Inflammatory macrophage treated with lipopolysaccharide for 4 hours (primary cell): ENCODE data around the gene TENT4B.

Experiments
- DNase-seq: peaks from one replicate; pipeline ENCODE4 v3.0.0-alpha.2; 2020

TENT4B gene

GRCh38 chr16:50198802-50199403 is 45.8 kb downstream of the TENT4B start:
- DNase-seq, result peak; percentile 36

- DNase-seq, result peak; percentile 73
Observed at GRCh38 chr16:50201787-50202186, 48.7 kb downstream of the TENT4B start.

- no peak for DNase-seq
Observed at GRCh38 chr16:50202926-50203624, 50.0 kb downstream of the TENT4B start.

GRCh38 chr16:50203681-50204080 is 50.6 kb downstream of the TENT4B start:
- no peak for DNase-seq

- no peak for DNase-seq
Observed at GRCh38 chr16:50204453-50205108, 51.5 kb downstream of the TENT4B start.

GRCh38 chr16:50207652-50208051 is 54.5 kb downstream of the TENT4B start:
- DNase-seq, result no peak

- no peak for DNase-seq
Observed at GRCh38 chr16:50208460-50208931, 55.4 kb downstream of the TENT4B start.

- DNase-seq, result peak; percentile 76
Observed at GRCh38 chr16:50209546-50210265, 56.6 kb downstream of the TENT4B start.

- peak; percentile 68 for DNase-seq
Observed at GRCh38 chr16:50210266-50211038, 57.3 kb downstream of the TENT4B start.

- peak; percentile 56 for DNase-seq
Observed at GRCh38 chr16:50213939-50214519, 60.9 kb downstream of the TENT4B start.

GRCh38 chr16:50215680-50216079 is 62.6 kb downstream of the TENT4B start:
- no peak for DNase-seq

- DNase-seq, result no peak
Observed at GRCh38 chr16:50216231-50216630, 63.1 kb downstream of the TENT4B start.

GRCh38 chr16:50219402-50219975 is 66.4 kb downstream of the TENT4B start:
- no peak for DNase-seq

- no peak for DNase-seq
Observed at GRCh38 chr16:50224286-50224685, 71.2 kb downstream of the TENT4B start.

GRCh38 chr16:50227120-50227519 is 74.0 kb downstream of the TENT4B start:
- DNase-seq, result no peak

GRCh38 chr16:50227665-50228064 is 74.6 kb downstream of the TENT4B start:
- no peak for DNase-seq

GRCh38 chr16:50228364-50228868 is 75.3 kb downstream of the TENT4B start:
- no peak for DNase-seq

- DNase-seq, result no peak
Observed at GRCh38 chr16:50229149-50229726, 76.1 kb downstream of the TENT4B start.

GRCh38 chr16:50234771-50235556 is 81.9 kb downstream of the TENT4B start:
- no peak for DNase-seq

- no peak for DNase-seq
Observed at GRCh38 chr16:50235581-50235980, 82.5 kb downstream of the TENT4B start.
